Naive thymus-derived CD4-positive, alpha-beta T cell (primary cell): Measurements from ENCODE around the gene XYLT1. TPM values are rescaled to one million over a fixed set of nuclear protein-coding genes. Genes with fewer than 3 reads are reported as not detected.

Experiments used
- ATAC-seq: fragments of 150-1000 bp; cut with Tn5 transposase; 2 replicates; pipeline ENCODE4 v1.10.0; 2021; ENCODE audit warnings: mild to moderate bottlenecking, moderate library complexity
- CTCF ChIA-PET: fragments of 350-600 bp; sonication (Branson Sonifier 250); formaldehyde crosslinking; loops from one replicate; lab custom pipeline; 2021; ENCODE audit warnings: antibody characterized with exemption; lab: Charles Lee
- POLR2A ChIA-PET: fragments of 350-600 bp; sonication (Branson Sonifier 250); formaldehyde crosslinking; loops from one replicate; lab custom pipeline; 2021; ENCODE audit warnings: antibody characterized with exemption, inconsistent platforms; lab: Charles Lee
- DNase-seq, 9 donors: peaks; one replicate each; pipeline versions ENCODE4 v3.0.0 to v3.0.0-alpha.2; 2020 to 2022; ENCODE audit warnings: mixed read lengths in 1 of 9
- H3K27ac ChIP-seq: one replicate; pipeline ENCODE4 v1.7.0; 2013; ENCODE audit warnings: mild to moderate bottlenecking, low read depth, low read length, moderate library complexity
- H3K27me3 ChIP-seq, 2 donors: one replicate each; pipeline ENCODE4 v1.7.0; 2013; ENCODE audit warnings: low read length in 2 of 2, mild to moderate bottlenecking in 2 of 2, moderate library complexity in 2 of 2; ENCODE audit not compliant: control insufficient read depth in 2 of 2, insufficient read depth in 2 of 2
- H3K36me3 ChIP-seq, 3 experiments: 1 replicate in 2 of 3; 2 replicates in 1 of 3; pipeline ENCODE4 v1.7.0; 2013; ENCODE audit warnings: low read length in 3 of 3, mild to moderate bottlenecking in 3 of 3, moderate library complexity in 1 of 3; ENCODE audit not compliant: insufficient read depth in 3 of 3, control insufficient read depth in 2 of 3
- H3K4me1 ChIP-seq, 2 donors: one replicate each; pipeline ENCODE4 v1.7.0; 2013; ENCODE audit warnings: low read length in 2 of 2, mild to moderate bottlenecking in 2 of 2, moderate library complexity in 1 of 2; ENCODE audit not compliant: control insufficient read depth in 2 of 2, insufficient read depth in 2 of 2
- H3K4me3 ChIP-seq: 2 replicates; pipeline ENCODE4 v1.7.0; 2013; ENCODE audit warnings: mild to moderate bottlenecking, low read length
- H3K9me3 ChIP-seq, 3 experiments: 1 replicate in 2 of 3; 2 replicates in 1 of 3; pipeline ENCODE4 v1.7.0; 2013; ENCODE audit warnings: low read length in 3 of 3; ENCODE audit not compliant: control insufficient read depth in 2 of 3
- H3K27ac Mint-ChIP-seq, 9 donors: one replicate each; pipeline ENCODE4 v1.8.0; 2020 to 2022; ENCODE audit warnings: mixed read lengths in 9 of 9, mild to moderate bottlenecking in 8 of 9, moderate library complexity in 5 of 9, inconsistent platforms in 2 of 9
- H3K27me3 Mint-ChIP-seq, 5 donors: one replicate each; pipeline ENCODE4 v1.8.0; 2021 to 2022; ENCODE audit warnings: mixed read lengths in 5 of 5, mild to moderate bottlenecking in 1 of 5
- H3K36me3 Mint-ChIP-seq, 5 donors: one replicate each; pipeline ENCODE4 v1.8.0; 2020 to 2022; ENCODE audit warnings: mixed read lengths in 5 of 5, mild to moderate bottlenecking in 3 of 5, inconsistent platforms in 1 of 5
- H3K4me1 Mint-ChIP-seq, 7 donors: one replicate each; pipeline ENCODE4 v1.8.0; 2020 to 2022; ENCODE audit warnings: mixed read lengths in 7 of 7, mild to moderate bottlenecking in 3 of 7, inconsistent platforms in 1 of 7
- H3K4me3 Mint-ChIP-seq, 10 donors: one replicate each; pipeline ENCODE4 v1.8.0; 2020 to 2022; ENCODE audit warnings: mild to moderate bottlenecking in 10 of 10, mixed read lengths in 10 of 10, moderate library complexity in 6 of 10, inconsistent platforms in 2 of 10
- H3K9me3 Mint-ChIP-seq, 11 donors: one replicate each; pipeline ENCODE4 v1.8.0; 2020 to 2022; ENCODE audit warnings: mixed read lengths in 11 of 11, mild to moderate bottlenecking in 4 of 11, inconsistent platforms in 1 of 11, moderate library complexity in 1 of 11
- intact Hi-C, 2 donors: fragments of 100-400 bp; cut with micrococcal nuclease; formaldehyde crosslinking; loops; one replicate each; pipeline ENCODE4 v1.15.1; 2023
- polyA plus RNA-seq, 2 donors: library from polyadenylated mRNA; unstranded; fragments of 300-500 nt; fragmentation: Illumina TruSeq; gene quantifications; one replicate each; pipeline ENCODE4 v1.2.3, GENCODE V29; 2021
- total RNA-seq, 6 experiments: library from RNA in 5 of 6; stranded (reverse) in 5 of 6; gene quantifications; 1 replicate in 5 of 6; 2 replicates in 1 of 6; pipeline ENCODE4 v1.2.3 and lab custom pipeline; 2021 to 2026

XYLT1 gene
- total and polyA plus RNA-seq, 7 experiments from 2014 or later, result 1.9 to 50.4 (median 37.9) TPM

GRCh38 chr16:17159617-17160016, 311.1 kb downstream of the XYLT1 start:
- no peaks in the 10 kb centered on the region for H3K4me1 ChIP-seq
- CTCF ChIA-PET, result no interaction called here
- H3K4me3 Mint-ChIP-seq, result no peak overlapping the region
- ATAC-seq, result no peak
- H3K36me3 Mint-ChIP-seq, result peaks cover 6 to 64% (median 31%) of the 10 kb centered on the region in 5 donors
- H3K27me3 ChIP-seq, result no peaks in the 10 kb centered on the region
- no peak overlapping the region for H3K27ac ChIP-seq
- no peak overlapping the region for H3K4me3 ChIP-seq
- POLR2A ChIA-PET, result no interaction called here
- H3K9me3 ChIP-seq, result no peaks in the 10 kb centered on the region
- no peaks in the 10 kb centered on the region for H3K27me3 Mint-ChIP-seq
- H3K4me1 Mint-ChIP-seq, result peaks cover 0 to 5% (median 3%) of the 10 kb centered on the region in 7 donors
- no peak overlapping the region for H3K27ac Mint-ChIP-seq
- no peaks in the 10 kb centered on the region for H3K9me3 Mint-ChIP-seq
- H3K36me3 ChIP-seq, result peaks cover 0 to 17% (median 0%) of the 10 kb centered on the region in 3 experiments
- intact Hi-C loops, result no loop called here
- no peak for DNase-seq

- H3K9me3 Mint-ChIP-seq, result no peaks in the 10 kb centered on the region
- H3K36me3 Mint-ChIP-seq, result peaks cover 6 to 63% (median 20%) of the 10 kb centered on the region in 5 donors
- H3K4me1 ChIP-seq, result no peaks in the 10 kb centered on the region
- no peaks in the 10 kb centered on the region for H3K4me1 Mint-ChIP-seq
- ATAC-seq (no peak), DNase-seq (no peak)
- ChIA-PET CTCF (no interaction called here), POLR2A (no interaction called here)
- H3K27me3 ChIP-seq, result no peaks in the 10 kb centered on the region
- H3K36me3 ChIP-seq, result peaks cover 0 to 17% (median 0%) of the 10 kb centered on the region in 3 experiments
- intact Hi-C loops, result no loop called here
- H3K27ac ChIP-seq, result no peak overlapping the region
- H3K4me3 ChIP-seq, result no peak overlapping the region
- H3K4me3 Mint-ChIP-seq, result no peak overlapping the region
- H3K27ac Mint-ChIP-seq, result no peak overlapping the region
- H3K27me3 Mint-ChIP-seq, result no peaks in the 10 kb centered on the region
- H3K9me3 ChIP-seq, result no peaks in the 10 kb centered on the region
Observed at GRCh38 chr16:17155936-17156335, 314.8 kb downstream of the XYLT1 start.

DNA sequence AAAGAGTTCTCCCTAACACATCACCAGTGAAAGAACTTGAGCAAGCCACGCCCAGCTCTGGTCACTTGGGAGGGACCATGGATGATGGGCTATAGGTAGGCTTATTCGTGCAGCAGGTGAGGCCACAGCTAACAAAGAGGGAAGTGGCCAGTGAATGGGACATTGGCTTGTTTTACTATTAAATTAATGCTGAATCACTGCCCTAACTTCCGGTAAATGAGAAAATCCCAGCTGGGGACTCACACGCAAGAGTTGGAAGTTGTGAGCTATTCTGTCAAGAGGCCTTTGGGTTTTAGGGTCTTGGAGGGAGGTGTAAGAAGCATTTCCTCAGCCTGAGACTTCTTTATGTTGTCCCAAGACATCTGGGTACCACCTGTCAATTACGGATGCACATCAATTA, 315.3 kb downstream of the XYLT1 start:
- intact Hi-C loops, result no loop called here
- ChIA-PET CTCF (no interaction called here), POLR2A (no interaction called here)
- H3K27me3 ChIP-seq, result no peaks in the 10 kb centered on the region
- Mint-ChIP-seq H3K4me3 (no peak overlapping the region), H3K4me1 (no peaks in the 10 kb centered on the region), H3K36me3 (peaks cover 6 to 60% (median 20%) of the 10 kb centered on the region in 5 donors), H3K27me3 (no peaks in the 10 kb centered on the region), H3K27ac (no peak overlapping the region), H3K9me3 (no peaks in the 10 kb centered on the region)
- peak; percentile 27 for ATAC-seq
- no peaks in the 10 kb centered on the region for H3K9me3 ChIP-seq
- no peak overlapping the region for H3K27ac ChIP-seq
- no peaks in the 10 kb centered on the region for H3K4me1 ChIP-seq
- H3K36me3 ChIP-seq, result peaks cover 0 to 17% (median 0%) of the 10 kb centered on the region in 3 experiments
- H3K4me3 ChIP-seq, result no peak overlapping the region
- DNase-seq, result no peak

DNA sequence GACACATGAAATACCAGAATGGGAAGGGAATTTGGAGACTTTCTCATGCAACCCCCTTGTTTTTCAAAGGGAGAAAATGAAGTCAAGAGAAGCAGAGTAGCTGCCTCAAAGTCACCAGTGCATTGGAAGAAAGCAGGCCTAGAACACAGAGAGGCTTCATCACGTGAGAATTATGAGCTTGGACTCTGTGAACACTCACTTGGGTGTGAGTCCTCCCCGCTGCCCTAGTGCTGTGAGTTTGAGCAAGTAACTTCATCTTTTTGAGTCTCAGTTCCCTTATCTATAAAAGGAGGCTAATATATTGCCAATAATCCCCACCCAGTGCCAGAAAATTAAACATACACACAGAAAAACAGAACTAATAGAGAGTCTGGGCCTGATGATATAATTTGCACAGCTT, 315.8 kb downstream of the XYLT1 start:
- Histone ChIP-seq H3K4me1 (no peaks in the 10 kb centered on the region), H3K27me3 (no peaks in the 10 kb centered on the region), H3K27ac (no peak overlapping the region), H3K4me3 (no peak overlapping the region), H3K36me3 (peaks cover 0 to 17% (median 0%) of the 10 kb centered on the region in 3 experiments), H3K9me3 (no peaks in the 10 kb centered on the region)
- intact Hi-C loops, result no loop called here
- ChIA-PET POLR2A (no interaction called here), CTCF (no interaction called here)
- peak; percentile 75 for ATAC-seq
- peaks cover 6 to 58% (median 16%) of the 10 kb centered on the region in 5 donors for H3K36me3 Mint-ChIP-seq
- no peaks in the 10 kb centered on the region for H3K4me1 Mint-ChIP-seq
- no peaks in the 10 kb centered on the region for H3K9me3 Mint-ChIP-seq
- no peak overlapping the region for H3K4me3 Mint-ChIP-seq
- DNase-seq, result no peak
- no peaks in the 10 kb centered on the region for H3K27me3 Mint-ChIP-seq
- no peak overlapping the region for H3K27ac Mint-ChIP-seq

DNA sequence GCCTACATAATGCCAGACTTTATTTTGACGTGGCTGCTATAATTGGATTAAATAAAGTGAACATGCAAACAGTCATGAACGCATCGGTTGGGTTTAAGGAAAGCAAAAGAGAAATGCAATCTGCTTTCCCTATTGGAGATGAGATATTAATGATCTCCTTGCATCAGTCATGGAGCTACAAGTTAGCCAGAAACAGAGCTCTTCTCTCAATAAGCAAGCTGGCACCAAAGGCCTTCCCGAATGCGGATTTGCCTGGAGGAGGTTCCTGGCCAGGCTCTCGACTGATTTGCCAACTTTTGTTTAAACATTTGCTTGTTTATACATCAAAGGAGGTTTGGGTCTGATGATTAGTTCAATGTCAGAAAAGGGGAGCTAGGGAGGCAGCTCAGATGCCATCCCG, 318.4 kb downstream of the XYLT1 start:
- ATAC-seq (no peak), DNase-seq (no peak)
- H3K4me1 Mint-ChIP-seq, result peaks cover 0 to 3% (median 0%) of the 10 kb centered on the region in 7 donors
- H3K4me3 Mint-ChIP-seq, result no peak overlapping the region
- H3K9me3 Mint-ChIP-seq, result no peaks in the 10 kb centered on the region
- intact Hi-C loops, result no loop called here
- POLR2A ChIA-PET, result no interaction called here
- Histone ChIP-seq H3K4me1 (no peaks in the 10 kb centered on the region), H3K36me3 (peaks cover 0 to 4% (median 0%) of the 10 kb centered on the region in 3 experiments), H3K9me3 (no peaks in the 10 kb centered on the region), H3K27ac (no peak overlapping the region), H3K4me3 (no peak overlapping the region), H3K27me3 (no peaks in the 10 kb centered on the region)
- H3K36me3 Mint-ChIP-seq, result peaks cover 0 to 41% (median 0%) of the 10 kb centered on the region in 5 donors
- H3K27me3 Mint-ChIP-seq, result no peaks in the 10 kb centered on the region
- CTCF ChIA-PET, result no interaction called here
- H3K27ac Mint-ChIP-seq, result no peak overlapping the region

GRCh38 chr16:17151335-17151734, 319.4 kb downstream of the XYLT1 start:
- intact Hi-C loops, result no loop called here
- peaks cover 0 to 38% (median 7%) of the 10 kb centered on the region in 5 donors for H3K36me3 Mint-ChIP-seq
- H3K27me3 ChIP-seq, result no peaks in the 10 kb centered on the region
- ATAC-seq, result no peak
- H3K4me1 Mint-ChIP-seq, result peaks cover 0 to 3% (median 0%) of the 10 kb centered on the region in 7 donors
- H3K27me3 Mint-ChIP-seq, result no peaks in the 10 kb centered on the region
- H3K4me3 ChIP-seq, result no peak overlapping the region
- no peaks in the 10 kb centered on the region for H3K9me3 Mint-ChIP-seq
- no peak for DNase-seq
- H3K27ac ChIP-seq, result no peak overlapping the region
- H3K36me3 ChIP-seq, result no peaks in the 10 kb centered on the region
- CTCF ChIA-PET, result no interaction called here
- no peak overlapping the region for H3K4me3 Mint-ChIP-seq
- H3K27ac Mint-ChIP-seq, result no peak overlapping the region
- POLR2A ChIA-PET, result no interaction called here
- no peaks in the 10 kb centered on the region for H3K4me1 ChIP-seq
- H3K9me3 ChIP-seq, result no peaks in the 10 kb centered on the region

DNA sequence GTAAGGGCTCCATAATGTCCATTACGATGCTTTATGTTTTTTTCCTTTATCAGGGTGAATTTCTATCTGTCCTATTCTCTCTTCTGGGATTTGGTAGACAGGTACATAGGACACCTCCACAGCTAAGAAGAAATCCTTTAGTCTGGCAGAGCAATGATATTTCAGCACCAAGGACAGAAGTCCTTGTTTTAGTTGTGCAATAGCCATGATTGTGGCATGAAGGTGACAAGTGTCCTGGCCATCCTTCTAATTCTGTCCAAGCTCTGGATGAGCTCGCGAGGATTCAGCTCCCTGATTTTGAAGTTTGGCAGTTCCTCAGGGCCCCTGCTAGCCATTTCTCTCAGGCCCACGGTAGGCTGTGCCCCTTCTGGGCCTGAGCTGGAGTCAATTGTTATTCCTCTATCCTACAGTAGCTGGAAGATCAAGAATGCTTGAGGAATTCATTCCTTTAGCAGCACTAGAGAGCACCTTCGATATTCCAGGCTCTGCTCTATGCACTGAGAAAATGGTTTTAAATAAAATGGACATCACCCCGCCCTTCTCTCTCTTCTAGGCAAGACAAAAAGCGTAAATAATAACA, 320.8 kb downstream of the XYLT1 start:
- Histone ChIP-seq H3K4me1 (no peaks in the 10 kb centered on the region), H3K27me3 (no peaks in the 10 kb centered on the region), H3K4me3 (no peak overlapping the region), H3K9me3 (no peaks in the 10 kb centered on the region), H3K36me3 (no peaks in the 10 kb centered on the region), H3K27ac (no peak overlapping the region)
- Mint-ChIP-seq H3K4me3 (no peak overlapping the region), H3K27ac (no peak overlapping the region), H3K9me3 (no peaks in the 10 kb centered on the region), H3K4me1 (peaks cover 0 to 4% (median 0%) of the 10 kb centered on the region in 7 donors), H3K27me3 (no peaks in the 10 kb centered on the region), H3K36me3 (peaks cover 3 to 35% (median 10%) of the 10 kb centered on the region in 5 donors)
- intact Hi-C loops, result no loop called here
- DNase-seq (no peak), ATAC-seq (no peak)
- ChIA-PET CTCF (interaction anchor here (1.1 kb wide), 1 partner anchor 131 kb away, joined by 3 read pairs; no protein-coding TSS in a partner anchor), POLR2A (no interaction called here)
